ENCODE data around the gene CBX6.
A peak's percentile ranks its signal among the peaks of the same experiment; 100 is the strongest.

The CBX6 gene

GRCh38 chr22:38842512-38843200 lies 29.4 kb downstream of the CBX6 start:
- Histone ChIP-seq H3K27me3 (ENCODE audit: insufficient read depth, low read depth, severe bottlenecking) (no peaks in the 10 kb centered on the region), H3K36me3 (no peaks in the 10 kb centered on the region; the same call in 1 of the 2 replicates), H3K4me3 (ENCODE audit: low read depth, low read length) (peak overlapping the region; percentile 46), H3K27ac (peak overlapping the region; percentile 67), H3K9me3 (ENCODE audit: severe bottlenecking) (no peaks in the 10 kb centered on the region)
- TF ChIP-seq, protein P1, sequence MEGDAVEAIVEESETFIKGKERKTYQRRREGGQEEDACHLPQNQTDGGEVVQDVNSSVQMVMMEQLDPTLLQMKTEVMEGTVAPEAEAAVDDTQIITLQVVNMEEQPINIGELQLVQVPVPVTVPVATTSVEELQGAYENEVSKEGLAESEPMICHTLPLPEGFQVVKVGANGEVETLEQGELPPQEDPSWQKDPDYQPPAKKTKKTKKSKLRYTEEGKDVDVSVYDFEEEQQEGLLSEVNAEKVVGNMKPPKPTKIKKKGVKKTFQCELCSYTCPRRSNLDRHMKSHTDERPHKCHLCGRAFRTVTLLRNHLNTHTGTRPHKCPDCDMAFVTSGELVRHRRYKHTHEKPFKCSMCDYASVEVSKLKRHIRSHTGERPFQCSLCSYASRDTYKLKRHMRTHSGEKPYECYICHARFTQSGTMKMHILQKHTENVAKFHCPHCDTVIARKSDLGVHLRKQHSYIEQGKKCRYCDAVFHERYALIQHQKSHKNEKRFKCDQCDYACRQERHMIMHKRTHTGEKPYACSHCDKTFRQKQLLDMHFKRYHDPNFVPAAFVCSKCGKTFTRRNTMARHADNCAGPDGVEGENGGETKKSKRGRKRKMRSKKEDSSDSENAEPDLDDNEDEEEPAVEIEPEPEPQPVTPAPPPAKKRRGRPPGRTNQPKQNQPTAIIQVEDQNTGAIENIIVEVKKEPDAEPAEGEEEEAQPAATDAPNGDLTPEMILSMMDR (IDR thresholded peaks at IDR 0.05; ENCODE audit: low read depth, low read length): no peak
- DNase-seq: no peak

GRCh38 chr22:38841635-38842034 lies 30.4 kb downstream of the CBX6 start:
- TF ChIP-seq, protein P1 (IDR thresholded peaks at IDR 0.05; ENCODE audit: low read depth, low read length): no peak
- Histone ChIP-seq H3K27me3 (ENCODE audit: insufficient read depth, low read depth, severe bottlenecking) (no peaks in the 10 kb centered on the region), H3K4me3 (ENCODE audit: low read depth, low read length) (no peak overlapping the region), H3K27ac (no peak overlapping the region), H3K36me3 (no peaks in the 10 kb centered on the region; the same call in 1 of the 2 replicates), H3K9me3 (ENCODE audit: severe bottlenecking) (no peaks in the 10 kb centered on the region)
- DNase-seq: no peak

DNA sequence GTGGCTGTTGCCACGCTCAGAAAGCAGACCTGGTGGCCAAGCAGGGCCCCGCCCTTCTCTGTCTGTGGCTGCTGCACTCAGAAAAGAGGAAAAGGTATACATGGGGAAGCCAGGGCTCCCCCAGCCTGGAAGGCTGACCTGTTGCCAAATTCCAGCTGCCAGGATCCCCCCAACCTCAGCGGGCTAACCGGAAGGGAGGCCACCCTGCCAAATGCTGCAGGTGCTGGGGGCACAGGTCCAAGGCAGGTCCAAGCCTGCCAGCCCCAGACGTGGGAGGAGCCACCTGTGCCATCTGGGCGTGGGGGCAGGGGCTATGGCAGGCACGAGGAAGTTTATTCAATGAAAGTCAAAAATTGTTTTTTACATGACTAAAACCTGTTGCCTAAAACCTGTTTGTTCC lies 30.8 kb downstream of the CBX6 start:
- Histone ChIP-seq H3K27ac (no peak overlapping the region), H3K36me3 (no peaks in the 10 kb centered on the region; the same call in 1 of the 2 replicates), H3K9me3 (ENCODE audit: severe bottlenecking) (no peaks in the 10 kb centered on the region), H3K4me3 (ENCODE audit: low read depth, low read length) (no peak overlapping the region), H3K27me3 (ENCODE audit: insufficient read depth, low read depth, severe bottlenecking) (no peaks in the 10 kb centered on the region)
- TF ChIP-seq, protein P1 (IDR thresholded peaks at IDR 0.05; ENCODE audit: low read depth, low read length): no peak
- no peak for DNase-seq

DNA sequence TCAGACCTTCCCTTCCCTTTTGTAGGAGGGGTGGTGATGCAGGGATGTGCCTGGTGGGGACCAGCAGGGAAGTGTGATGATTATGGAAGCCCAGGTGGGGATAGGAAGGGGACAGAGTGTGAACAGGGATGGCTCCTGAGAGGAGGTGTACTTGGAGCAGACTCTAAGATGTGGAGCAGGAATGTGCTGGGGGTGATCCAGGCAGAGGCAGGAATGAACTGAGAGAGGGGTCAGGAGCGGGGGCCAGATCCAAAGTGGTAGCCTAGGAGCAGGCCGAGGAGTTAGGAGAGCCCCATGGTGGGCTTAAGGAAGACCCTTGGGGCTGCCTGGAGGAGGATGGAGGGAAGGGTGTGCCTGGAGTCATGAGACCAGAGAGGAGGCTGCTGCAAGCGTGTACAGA lies 31.9 kb downstream of the CBX6 start:
- TF ChIP-seq, protein P1 (IDR thresholded peaks at IDR 0.05; ENCODE audit: low read depth, low read length): no peak
- H3K27ac ChIP-seq: no peak overlapping the region
- no peak for DNase-seq
- H3K4me3 ChIP-seq (ENCODE audit: low read depth, low read length): no peak overlapping the region
- H3K36me3 ChIP-seq: no peaks in the 10 kb centered on the region; the same call in 1 of the 2 replicates
- no peaks in the 10 kb centered on the region for H3K9me3 ChIP-seq (ENCODE audit: severe bottlenecking)
- no peaks in the 10 kb centered on the region for H3K27me3 ChIP-seq (ENCODE audit: insufficient read depth, low read depth, severe bottlenecking)

GRCh38 chr22:38839686-38840085 lies 32.3 kb downstream of the CBX6 start:
- H3K27ac ChIP-seq: no peak overlapping the region
- TF ChIP-seq, protein P1 (IDR thresholded peaks at IDR 0.05; ENCODE audit: low read depth, low read length): no peak
- DNase-seq: no peak

More at GRCh38 chr22:38839686-38840085, 32.3 kb downstream of the CBX6 start:
- no peak overlapping the region for H3K4me3 ChIP-seq (ENCODE audit: low read depth, low read length)
- H3K9me3 ChIP-seq (ENCODE audit: severe bottlenecking): no peaks in the 10 kb centered on the region
- H3K36me3 ChIP-seq: no peaks in the 10 kb centered on the region; the same call in 1 of the 2 replicates
- H3K27me3 ChIP-seq (ENCODE audit: insufficient read depth, low read depth, severe bottlenecking): no peaks in the 10 kb centered on the region
